ENCODE results near the gene SPRR1B.

The SPRR1B gene

GRCh38 chr1:153081736-153082135, 50.7 kb downstream of the SPRR1B start:
- ChIA-PET POLR2A (no interaction called here), CTCF (interaction anchor here (1.2 kb wide), 1 partner anchor 26 kb away, joined by 3 read pairs; no protein-coding TSS in a partner anchor)

More at GRCh38 chr1:153081736-153082135, 50.7 kb downstream of the SPRR1B start:
- Histone ChIP-seq H3K4me3 (ENCODE audit: low read depth, low read length) (no peak overlapping the region), H3K9me3 (ENCODE audit: control insufficient read depth, insufficient read depth, low read depth, low read length) (no peaks in the 10 kb centered on the region; the same call in 1 of the 2 replicates), H3K4me1 (ENCODE audit: control insufficient read depth, insufficient read depth, low read length) (no peaks in the 10 kb centered on the region), H3K36me3 (ENCODE audit: control insufficient read depth in 2 of 2, insufficient read depth in 1 of 2, low read length in 2 of 2) (no peaks in the 10 kb centered on the region), H3K27ac (ENCODE audit: extremely low read depth, low read depth, low read length) (no peak overlapping the region)
- TF ChIP-seq ZNF792 (tag by site-specific recombination; IDR thresholded peaks at IDR 0.05) = no peak
- no peak for TF ChIP-seq ZNF114 (tag by site-specific recombination; IDR thresholded peaks at IDR 0.05)
- TF ChIP-seq KLF17 (tag by site-specific recombination; IDR thresholded peaks at IDR 0.05) = no peak
- no peak for TF ChIP-seq ZNF530 (tag by site-specific recombination; IDR thresholded peaks at IDR 0.05; ENCODE audit: low read depth)
- no peak for TF ChIP-seq ZNF350 (tag by site-specific recombination; IDR thresholded peaks at IDR 0.05)

Measured in HEK293 (cell line).